T-cell (primary cell): ENCODE measurements around the gene TNFSF8. TPM values are rescaled to one million over a fixed set of nuclear protein-coding genes. Genes with fewer than 3 reads are reported as not detected.
A peak's percentile ranks its signal among the peaks of the same experiment; 100 is the strongest.

Experiments used
- ATAC-seq, 4 experiments: fragments of 200-7000 bp in 3 of 4; fragments of 150-1000 bp in 1 of 4; cut with Tn5 transposase; replicated peaks in 1 of 4; 1 replicate in 3 of 4; 2 replicates in 1 of 4; pipeline ENCODE4 v1.10.0; 2021; ENCODE audit warnings: moderate library complexity in 3 of 4, mild to moderate bottlenecking in 2 of 4, moderate number of reproducible peaks in 1 of 4
- CTCF ChIA-PET, 2 donors: fragments of 300-600 bp; sonication (Branson Sonifier 250); formaldehyde crosslinking; loops; one replicate each; lab custom pipeline; 2022; ENCODE audit warnings: antibody characterized with exemption in 2 of 2; lab: Charles Lee
- POLR2A ChIA-PET, 2 donors: fragments of 300-600 bp; sonication (Branson Sonifier 250); formaldehyde crosslinking; loops; one replicate each; lab custom pipeline; 2022; ENCODE audit warnings: antibody characterized with exemption in 2 of 2; lab: Charles Lee
- DNase-seq, 35 experiments: peaks; one replicate each; pipeline versions ENCODE4 v3.0.0 to v3.0.0-alpha.2; 2013 to 2023
- H3K27ac ChIP-seq: one replicate; pipeline ENCODE4 v1.5.1; 2013; ENCODE audit warnings: low read length
- H3K27me3 ChIP-seq, 2 experiments: replicated peaks in 1 of 2; 1 replicate in 1 of 2; 2 replicates in 1 of 2; pipeline versions ENCODE4 v1.6.1 to v1.7.0; 2013; ENCODE audit warnings: low read length in 1 of 2, mixed read lengths in 1 of 2; ENCODE audit not compliant: control insufficient read depth in 2 of 2, insufficient read depth in 2 of 2; ENCODE audit errors: extremely low read depth in 1 of 2
- H3K36me3 ChIP-seq, 2 donors: 1 replicate in 1 of 2; 2 replicates in 1 of 2; pipeline versions ENCODE4 v1.6.1 to v1.7.0; 2013; ENCODE audit warnings: low read length in 1 of 2; ENCODE audit not compliant: control insufficient read depth in 2 of 2, insufficient read depth in 1 of 2; ENCODE audit errors: extremely low read depth in 1 of 2
- H3K4me1 ChIP-seq, 2 experiments: 1 replicate in 1 of 2; 2 replicates in 1 of 2; pipeline versions ENCODE4 v1.6.1 to v1.7.0; 2013; ENCODE audit warnings: low read length in 2 of 2, mixed read lengths in 1 of 2; ENCODE audit not compliant: insufficient read depth in 2 of 2, control insufficient read depth in 1 of 2; ENCODE audit errors: extremely low read depth in 1 of 2
- H3K4me3 ChIP-seq, 2 donors: 1 replicate in 1 of 2; 2 replicates in 1 of 2; pipeline versions ENCODE4 v1.5.1 to v1.7.0; 2013; ENCODE audit warnings: mild to moderate bottlenecking in 2 of 2, low read length in 1 of 2, moderate library complexity in 1 of 2; ENCODE audit not compliant: control insufficient read depth in 1 of 2; ENCODE audit errors: extremely low read depth in 1 of 2
- H3K9me3 ChIP-seq: 2 replicates; pipeline ENCODE4 v1.7.0; 2013
- H3K27ac Mint-ChIP-seq, 2 donors: one replicate each; pipeline ENCODE4 v1.8.0; 2020 to 2021; ENCODE audit warnings: mild to moderate bottlenecking in 2 of 2, mixed read lengths in 2 of 2
- H3K27me3 Mint-ChIP-seq, 2 donors: one replicate each; pipeline ENCODE4 v1.8.0; 2021 to 2022; ENCODE audit warnings: mixed read lengths in 2 of 2
- H3K36me3 Mint-ChIP-seq: one replicate; pipeline ENCODE4 v1.8.0; 2021; ENCODE audit warnings: mixed read lengths
- H3K4me1 Mint-ChIP-seq, 3 donors: one replicate each; pipeline ENCODE4 v1.8.0; 2020 to 2022; ENCODE audit warnings: mixed read lengths in 3 of 3, mild to moderate bottlenecking in 1 of 3
- H3K4me3 Mint-ChIP-seq, 3 donors: one replicate each; pipeline ENCODE4 v1.8.0; 2020 to 2022; ENCODE audit warnings: mild to moderate bottlenecking in 3 of 3, mixed read lengths in 3 of 3, moderate library complexity in 3 of 3
- H3K9me3 Mint-ChIP-seq, 3 donors: one replicate each; pipeline ENCODE4 v1.8.0; 2020 to 2022; ENCODE audit warnings: mixed read lengths in 3 of 3
- WGBS: methylation state at CpG from one replicate; pipeline ENCODE4 v1.1.5; 2013; ENCODE audit warnings: missing lambda C conversion rate; ENCODE audit not compliant: insufficient coverage; 5-methylcytosine and 5-hydroxymethylcytosine counted together
- total RNA-seq, 35 experiments: library from RNA in 6 of 35; stranded (reverse) in 6 of 35; fragments of 120-200 nt in 1 of 35; gene quantifications; one replicate each; pipeline versions ENCODE4 v1.2.1 to v1.2.4 and lab custom pipeline; 2013 to 2026

TNFSF8 gene
- total RNA-seq, 5 donors from 2014 or later (not counting 1 experiment from before 2014, with no cell fraction given), result 42.9 to 102 (median 63.4) TPM

DNA sequence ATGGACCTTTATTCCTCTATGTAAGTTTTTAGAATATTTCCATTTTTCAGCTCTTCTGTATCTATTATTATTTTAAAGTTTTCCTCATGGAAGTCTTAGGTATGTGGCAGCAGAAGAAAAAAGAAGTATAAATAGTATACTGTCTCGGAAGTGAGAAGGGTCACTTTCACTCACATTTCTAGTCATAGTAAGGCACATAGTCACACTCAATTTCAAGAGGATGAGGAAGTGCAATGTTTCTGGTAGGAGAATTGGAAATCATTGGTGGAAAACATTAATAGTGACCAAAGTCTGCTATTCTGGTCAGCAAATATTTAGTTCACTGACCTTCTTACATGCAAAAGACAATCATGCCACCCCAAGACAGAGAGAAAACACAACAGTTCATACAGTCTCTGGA is 35.2 kb upstream of the TNFSF8 start:
- Mint-ChIP-seq H3K9me3 (peaks cover 11 to 37% (median 13%) of the 10 kb centered on the region in 3 donors), H3K27me3 (peaks cover 0 to 3% of the 10 kb centered on the region in 2 donors), H3K27ac (no peak overlapping the region), H3K4me3 (no peak overlapping the region), H3K4me1 (peaks cover 18 to 25% (median 24%) of the 10 kb centered on the region in 3 donors), H3K36me3 (peaks cover 16% of the 10 kb centered on the region)
- H3K27me3 ChIP-seq, result peaks cover 0 to 2% of the 10 kb centered on the region in 2 experiments
- H3K4me1 ChIP-seq, result peaks cover 3 to 6% of the 10 kb centered on the region in 2 experiments
- POLR2A ChIA-PET, result no interaction called here
- CTCF ChIA-PET, result no interaction called here
- DNase-seq (no peak), ATAC-seq (no peak)
- H3K9me3 ChIP-seq, result no peaks in the 10 kb centered on the region
- WGBS, result no CpG with 5 or more reads among the region's 1 CpG
- H3K27ac ChIP-seq, result no peak overlapping the region
- H3K4me3 ChIP-seq, result no peak overlapping the region
- H3K36me3 ChIP-seq, result no peaks in the 10 kb centered on the region

DNA sequence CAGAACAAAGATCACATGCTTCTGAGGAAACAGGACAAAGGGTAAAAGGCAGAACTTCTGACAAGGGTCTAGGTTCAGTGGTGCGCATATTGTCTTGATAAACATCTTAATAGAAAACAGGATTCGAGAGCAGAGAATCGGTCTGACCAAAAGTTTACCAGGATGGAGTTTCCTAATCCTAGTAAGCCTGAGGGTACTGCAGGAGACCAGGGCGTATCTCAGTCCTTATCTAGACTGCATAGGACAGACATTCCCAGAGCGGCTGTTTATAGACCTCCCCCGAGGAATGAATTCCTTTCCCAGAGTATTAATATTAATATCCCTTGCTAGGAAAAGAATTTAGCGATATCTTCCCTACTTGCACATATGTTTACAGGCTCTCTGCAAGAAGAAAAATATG is 32.4 kb upstream of the TNFSF8 start:
- no peaks in the 10 kb centered on the region for H3K36me3 ChIP-seq
- Mint-ChIP-seq H3K4me3 (no peak overlapping the region), H3K27ac (no peak overlapping the region), H3K4me1 (peaks cover 16 to 28% (median 23%) of the 10 kb centered on the region in 3 donors), H3K36me3 (peaks cover 23% of the 10 kb centered on the region), H3K9me3 (peaks cover 15 to 51% (median 22%) of the 10 kb centered on the region in 3 donors), H3K27me3 (no peaks in the 10 kb centered on the region)
- H3K4me3 ChIP-seq, result no peak overlapping the region
- no peaks in the 10 kb centered on the region for H3K9me3 ChIP-seq
- DNase-seq, result no peak
- H3K27ac ChIP-seq, result no peak overlapping the region
- ChIA-PET POLR2A (no interaction called here), CTCF (no interaction called here)
- no peak for ATAC-seq
- WGBS, result 100% methylated on average over 1 of the region's 7 CpGs
- peaks cover 5 to 8% of the 10 kb centered on the region in 2 experiments for H3K4me1 ChIP-seq
- H3K27me3 ChIP-seq, result peaks cover 0 to 2% of the 10 kb centered on the region in 2 experiments

DNA sequence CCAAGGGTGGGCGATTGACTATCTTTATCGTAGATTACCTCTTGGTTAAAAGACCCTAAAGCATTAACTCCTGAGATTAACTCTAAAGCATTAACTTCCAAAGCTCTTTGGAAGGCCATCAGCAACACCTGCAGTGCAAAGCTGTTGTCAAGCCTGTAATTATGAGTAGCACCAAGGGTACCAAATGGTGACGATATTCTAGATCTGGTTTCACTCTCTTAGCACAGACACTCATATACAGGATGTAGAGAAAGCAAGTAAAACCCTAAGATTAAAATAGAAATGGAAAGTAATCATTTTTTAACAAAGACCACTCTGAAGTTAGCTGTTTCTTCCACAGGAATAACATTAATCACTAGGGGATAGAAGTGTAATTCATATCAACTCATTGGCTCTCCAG is 29.9 kb upstream of the TNFSF8 start:
- WGBS, result no CpG with 5 or more reads among the region's 3 CpGs
- peaks cover 15 to 43% (median 22%) of the 10 kb centered on the region in 3 donors for H3K9me3 Mint-ChIP-seq
- no peaks in the 10 kb centered on the region for H3K36me3 ChIP-seq
- H3K27ac Mint-ChIP-seq, result no peak overlapping the region
- peaks cover 20 to 35% (median 31%) of the 10 kb centered on the region in 3 donors for H3K4me1 Mint-ChIP-seq
- no peak for ATAC-seq
- H3K27ac ChIP-seq, result no peak overlapping the region
- peaks cover 23% of the 10 kb centered on the region for H3K36me3 Mint-ChIP-seq
- DNase-seq, result no peak
- ChIA-PET CTCF (interaction anchor here (0.5 to 0.6 kb wide), 2 partner anchors 23 to 211 kb away, joined by 3 to 5 read pairs; no protein-coding TSS in a partner anchor), POLR2A (no interaction called here)
- peaks cover 5 to 8% of the 10 kb centered on the region in 2 experiments for H3K4me1 ChIP-seq
- no peaks in the 10 kb centered on the region for H3K9me3 ChIP-seq
- H3K27me3 Mint-ChIP-seq, result no peaks in the 10 kb centered on the region
- H3K27me3 ChIP-seq, result peaks cover 0 to 2% of the 10 kb centered on the region in 2 experiments
- no peak overlapping the region for H3K4me3 Mint-ChIP-seq
- no peak overlapping the region for H3K4me3 ChIP-seq

DNA sequence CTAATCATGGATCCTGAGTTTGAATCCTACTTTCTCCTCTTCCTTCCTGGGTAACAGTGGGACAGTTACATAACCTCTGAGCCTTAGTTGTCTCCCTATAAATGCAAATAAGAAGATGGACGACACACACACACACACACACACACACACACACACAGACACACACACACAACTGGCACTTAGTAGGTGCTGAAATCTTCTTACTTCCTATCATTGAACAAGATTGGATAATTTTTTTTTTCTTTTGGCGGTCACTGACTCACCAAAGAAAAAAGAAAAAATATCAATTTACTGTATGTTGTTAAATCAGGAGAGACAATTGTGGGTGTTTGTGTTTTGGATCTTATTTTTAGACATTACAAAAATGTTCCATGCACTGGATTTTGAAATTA is 28.4 kb upstream of the TNFSF8 start:
- no peak overlapping the region for H3K4me3 ChIP-seq
- ChIA-PET POLR2A (interaction anchor here in 1 of 2 donors (0.5 kb wide), 1 partner anchor 11 kb away, joined by 6 read pairs; no protein-coding TSS in a partner anchor), CTCF (no interaction called here)
- DNase-seq (no peak), ATAC-seq (no peak)
- H3K36me3 ChIP-seq, result no peaks in the 10 kb centered on the region
- peaks cover 22 to 35% (median 31%) of the 10 kb centered on the region in 3 donors for H3K4me1 Mint-ChIP-seq
- H3K9me3 Mint-ChIP-seq, result peaks cover 15 to 41% (median 22%) of the 10 kb centered on the region in 3 donors
- no CpG with 5 or more reads among the region's 2 CpGs for WGBS
- no peaks in the 10 kb centered on the region for H3K9me3 ChIP-seq
- no peaks in the 10 kb centered on the region for H3K27me3 Mint-ChIP-seq
- H3K4me3 Mint-ChIP-seq, result peak overlapping the region in 1 of 3 donors; percentile 61
- peaks cover 0 to 2% of the 10 kb centered on the region in 2 experiments for H3K27me3 ChIP-seq
- peak overlapping the region; percentile 73 to 93 for H3K27ac Mint-ChIP-seq
- H3K36me3 Mint-ChIP-seq, result peaks cover 23% of the 10 kb centered on the region
- no peak overlapping the region for H3K27ac ChIP-seq
- H3K4me1 ChIP-seq, result peaks cover 5 to 8% of the 10 kb centered on the region in 2 experiments

DNA sequence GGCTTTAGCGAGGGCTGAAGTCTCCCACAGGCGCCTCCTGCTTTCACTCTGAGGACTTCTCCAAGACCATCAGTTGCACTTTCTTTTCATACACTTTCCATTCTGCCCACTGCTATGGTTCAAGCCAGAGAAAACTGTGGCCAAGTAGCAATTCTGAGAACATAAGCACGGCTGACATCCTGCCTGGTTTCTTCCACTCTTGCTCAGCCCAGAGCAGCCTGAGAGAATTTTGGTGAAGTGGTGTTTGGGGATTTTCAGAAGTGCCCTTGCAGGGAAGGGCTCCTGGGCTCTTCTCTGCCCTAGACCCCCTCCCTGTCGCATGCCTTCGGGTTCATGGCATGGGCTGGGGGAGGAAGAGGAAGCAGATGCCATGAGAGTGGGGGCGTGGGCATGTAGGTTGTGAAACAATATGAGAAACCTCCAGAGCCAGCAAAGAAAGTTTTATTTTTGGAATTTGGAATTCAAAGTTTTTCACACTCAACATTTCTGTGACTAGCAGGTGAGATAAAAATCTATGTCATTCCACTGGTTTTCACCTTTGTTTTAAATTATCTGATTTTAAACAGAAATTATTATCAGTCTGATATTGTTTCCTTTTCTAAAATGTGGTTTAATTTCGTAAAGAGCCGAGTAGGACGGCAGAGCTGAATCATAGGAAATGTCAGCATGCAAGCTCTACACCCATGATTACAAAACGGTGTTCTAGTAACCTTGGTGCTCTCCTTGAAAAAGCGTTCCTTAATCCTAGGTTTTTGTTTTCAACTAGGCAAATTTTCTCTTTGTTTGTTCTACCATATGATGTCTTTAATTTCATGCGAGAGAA is 27.8 kb upstream of the TNFSF8 start:
- peak; percentile 63 to 75 (median 68) for ATAC-seq
- H3K4me3 Mint-ChIP-seq, result peak overlapping the region; percentile 58 to 72 (median 61)
- Histone ChIP-seq H3K9me3 (no peaks in the 10 kb centered on the region), H3K4me3 (peak overlapping the region in 1 of 2 donors; percentile 10), H3K4me1 (peaks cover 5 to 8% of the 10 kb centered on the region in 2 experiments), H3K36me3 (no peaks in the 10 kb centered on the region), H3K27me3 (no peaks in the 10 kb centered on the region), H3K27ac (peak overlapping the region; percentile 31)
- 54% methylated on average over 3 of the region's 12 CpGs for WGBS
- H3K27ac Mint-ChIP-seq, result peak overlapping the region; percentile 73 to 93
- DNase-seq, result peak in 20 of 35 experiments; percentile 0 to 30 (median 7)
- ChIA-PET POLR2A (interaction anchor here in 1 of 2 donors (0.5 kb wide), 1 partner anchor 12 kb away, joined by 6 read pairs; no protein-coding TSS in a partner anchor), CTCF (no interaction called here)
- H3K9me3 Mint-ChIP-seq, result peaks cover 15 to 38% (median 22%) of the 10 kb centered on the region in 3 donors
- no peaks in the 10 kb centered on the region for H3K27me3 Mint-ChIP-seq
- H3K36me3 Mint-ChIP-seq, result peaks cover 23% of the 10 kb centered on the region
- peaks cover 22 to 35% (median 31%) of the 10 kb centered on the region in 3 donors for H3K4me1 Mint-ChIP-seq

DNA sequence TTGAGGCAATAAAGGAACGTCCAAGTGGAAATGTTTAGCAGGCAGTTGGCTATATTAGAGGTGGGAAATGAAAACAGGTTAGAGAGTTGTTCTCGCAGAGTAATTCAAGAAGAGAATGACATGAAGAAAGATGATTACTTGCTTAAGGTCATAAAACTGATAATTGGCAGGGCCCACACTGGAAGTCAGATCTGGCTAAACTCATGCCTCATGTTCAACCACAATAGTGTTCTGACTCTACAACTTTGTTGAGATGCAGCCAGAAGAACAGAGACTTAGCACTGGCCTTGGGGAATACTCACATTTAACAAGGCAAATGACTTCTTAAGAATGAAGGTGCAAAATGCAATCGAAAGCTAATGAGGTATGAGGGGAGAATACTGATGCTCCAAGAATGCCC is 27.2 kb upstream of the TNFSF8 start:
- Mint-ChIP-seq H3K36me3 (peaks cover 19% of the 10 kb centered on the region), H3K27me3 (no peaks in the 10 kb centered on the region), H3K4me1 (peaks cover 22 to 35% (median 31%) of the 10 kb centered on the region in 3 donors), H3K27ac (peak overlapping the region; percentile 73 to 93), H3K4me3 (no peak overlapping the region), H3K9me3 (peaks cover 13 to 31% (median 20%) of the 10 kb centered on the region in 3 donors)
- WGBS, result 79% methylated on average over 3 of the region's 3 CpGs
- Histone ChIP-seq H3K9me3 (no peaks in the 10 kb centered on the region), H3K36me3 (no peaks in the 10 kb centered on the region), H3K27ac (peak overlapping the region; percentile 31), H3K4me3 (no peak overlapping the region), H3K4me1 (peaks cover 5 to 8% of the 10 kb centered on the region in 2 experiments), H3K27me3 (no peaks in the 10 kb centered on the region)
- ATAC-seq, result no peak
- ChIA-PET POLR2A (no interaction called here), CTCF (interaction anchor here in 1 of 2 donors (0.5 kb wide), 1 partner anchor 57 kb away, joined by 4 read pairs; no protein-coding TSS in a partner anchor)
- DNase-seq, result no peak
